Osteocyte (in vitro differentiated cells): Measurements from ENCODE around the gene ETV3L. TPM values are rescaled to one million over a fixed set of nuclear protein-coding genes. Genes with fewer than 3 reads are reported as not detected.

Experiments
- DNase-seq: peaks from one replicate; pipeline ENCODE4 v3.0.0; 2021; ENCODE audit warnings: mixed read lengths; ENCODE audit not compliant: unreplicated experiment; ENCODE audit errors: extremely low spot score
- H3K27ac Mint-ChIP-seq: one replicate; pipeline ENCODE4 v1.8.0; 2021; ENCODE audit warnings: mild to moderate bottlenecking, mixed read lengths; ENCODE audit not compliant: unreplicated experiment
- H3K27me3 Mint-ChIP-seq: one replicate; pipeline ENCODE4 v1.8.0; 2021; ENCODE audit warnings: mixed read lengths; ENCODE audit not compliant: unreplicated experiment
- H3K36me3 Mint-ChIP-seq: one replicate; pipeline ENCODE4 v1.8.0; 2021; ENCODE audit warnings: mixed read lengths; ENCODE audit not compliant: unreplicated experiment
- H3K4me1 Mint-ChIP-seq: one replicate; pipeline ENCODE4 v1.8.0; 2021; ENCODE audit warnings: mixed read lengths; ENCODE audit not compliant: unreplicated experiment
- H3K4me3 Mint-ChIP-seq: one replicate; pipeline ENCODE4 v1.8.0; 2021; ENCODE audit warnings: mild to moderate bottlenecking, moderate library complexity, mixed read lengths; ENCODE audit not compliant: unreplicated experiment
- H3K9me3 Mint-ChIP-seq: one replicate; pipeline ENCODE4 v1.8.0; 2021; ENCODE audit warnings: mixed read lengths; ENCODE audit not compliant: unreplicated experiment
- CTCF ChIP-seq: fragments of 200-600 bp; sonication (generic); IDR thresholded peaks from 2 replicates; pipeline ENCODE4 v1.5.0; 2021; ENCODE audit warnings: antibody characterized with exemption, mild to moderate bottlenecking, moderate library complexity
- total RNA-seq: library from RNA; stranded (reverse); gene quantifications from 2 replicates; pipeline ENCODE4 v1.2.1, GENCODE V29; 2021

ETV3L gene
- total RNA-seq, 1 donor from 2014 or later, result not detected

- no peak overlapping the region for H3K4me3 Mint-ChIP-seq
- no peak for TF ChIP-seq CTCF
- H3K4me1 Mint-ChIP-seq, result peaks cover 13% of the 10 kb centered on the region
- no peaks in the 10 kb centered on the region for H3K36me3 Mint-ChIP-seq
- H3K9me3 Mint-ChIP-seq, result no peaks in the 10 kb centered on the region
- H3K27me3 Mint-ChIP-seq, result peaks cover 4% of the 10 kb centered on the region
- DNase-seq, result no peak
- peak overlapping the region; percentile 80 for H3K27ac Mint-ChIP-seq
Measured at GRCh38 chr1:157106813-157107189, 7.2 kb upstream of the ETV3L start.

GRCh38 chr1:157105988-157106812 lies 6.6 kb upstream of the ETV3L start:
- Mint-ChIP-seq H3K9me3 (no peaks in the 10 kb centered on the region), H3K27ac (peak overlapping the region; percentile 80), H3K36me3 (no peaks in the 10 kb centered on the region), H3K27me3 (no peaks in the 10 kb centered on the region), H3K4me1 (peaks cover 13% of the 10 kb centered on the region), H3K4me3 (no peak overlapping the region)
- DNase-seq, result no peak
- no peak for TF ChIP-seq CTCF

GRCh38 chr1:157105298-157105987 lies 5.8 kb upstream of the ETV3L start:
- peak overlapping the region; percentile 80 for H3K27ac Mint-ChIP-seq
- H3K27me3 Mint-ChIP-seq, result no peaks in the 10 kb centered on the region
- TF ChIP-seq CTCF, result no peak
- no peak for DNase-seq
- no peaks in the 10 kb centered on the region for H3K9me3 Mint-ChIP-seq
- no peaks in the 10 kb centered on the region for H3K36me3 Mint-ChIP-seq
- H3K4me3 Mint-ChIP-seq, result no peak overlapping the region
- H3K4me1 Mint-ChIP-seq, result peaks cover 13% of the 10 kb centered on the region

- no peak for DNase-seq
- H3K27me3 Mint-ChIP-seq, result no peaks in the 10 kb centered on the region
- no peak overlapping the region for H3K27ac Mint-ChIP-seq
- H3K4me3 Mint-ChIP-seq, result no peak overlapping the region
- H3K4me1 Mint-ChIP-seq, result peaks cover 13% of the 10 kb centered on the region
- H3K9me3 Mint-ChIP-seq, result no peaks in the 10 kb centered on the region
- no peaks in the 10 kb centered on the region for H3K36me3 Mint-ChIP-seq
- no peak for TF ChIP-seq CTCF
Measured at GRCh38 chr1:157104598-157105293, 5.1 kb upstream of the ETV3L start.

- DNase-seq, result no peak
- H3K36me3 Mint-ChIP-seq, result no peaks in the 10 kb centered on the region
- H3K4me3 Mint-ChIP-seq, result no peak overlapping the region
- no peak for TF ChIP-seq CTCF
- no peaks in the 10 kb centered on the region for H3K9me3 Mint-ChIP-seq
- peaks cover 13% of the 10 kb centered on the region for H3K4me1 Mint-ChIP-seq
- no peaks in the 10 kb centered on the region for H3K27me3 Mint-ChIP-seq
- H3K27ac Mint-ChIP-seq, result no peak overlapping the region
Measured at GRCh38 chr1:157103268-157103667, 3.7 kb upstream of the ETV3L start.
